ENCODE data around the gene ANKIB1.

The ANKIB1 gene

DNA sequence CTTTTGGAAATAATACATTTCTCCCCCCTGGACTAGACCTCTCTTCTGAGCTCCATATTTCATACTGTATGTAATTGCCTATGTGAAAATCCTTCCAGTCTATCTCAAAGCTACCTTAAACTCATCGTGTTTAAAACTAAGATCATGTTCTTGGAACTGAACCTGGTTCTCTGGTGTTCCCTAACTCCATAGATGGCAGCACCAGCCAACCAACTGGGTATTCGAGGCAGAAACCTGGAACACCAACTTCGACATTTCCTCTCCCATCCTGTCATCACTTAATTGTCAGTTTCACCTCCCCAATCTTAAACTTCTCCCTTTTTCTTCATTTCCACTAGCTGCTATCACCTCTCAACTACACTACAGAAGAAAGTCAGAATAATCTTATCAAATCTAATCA, 87.0 kb downstream of the ANKIB1 start:
- TF ChIP-seq GATA2 (IDR thresholded peaks at IDR 0.05; ENCODE audit: low read depth, low read length) (no peak), GATA3 (IDR thresholded peaks at IDR 0.05; ENCODE audit: low read depth, low read length) (no peak)

DNA sequence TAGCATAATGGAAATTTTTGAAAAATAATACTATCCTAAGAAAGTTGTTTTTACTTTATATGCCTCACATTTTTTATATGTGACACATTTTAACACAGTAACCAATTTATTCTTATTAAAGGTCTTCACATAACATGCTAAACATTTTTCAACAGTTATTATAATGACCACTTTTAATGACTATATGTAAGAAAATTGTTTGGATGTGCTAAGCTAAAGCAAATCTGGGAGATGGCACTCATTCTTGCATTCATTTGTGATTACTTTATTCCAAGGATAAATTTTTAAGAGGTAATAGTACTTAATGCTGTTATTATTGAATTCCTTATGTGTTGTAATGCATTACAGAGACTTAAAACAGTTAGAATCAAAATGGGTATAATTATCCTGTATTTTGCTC, 88.1 kb downstream of the ANKIB1 start:
- TF ChIP-seq GATA3 (IDR thresholded peaks at IDR 0.05; ENCODE audit: low read depth, low read length), result no peak
- TF ChIP-seq GATA2 (IDR thresholded peaks at IDR 0.05; ENCODE audit: low read depth, low read length), result no peak

DNA sequence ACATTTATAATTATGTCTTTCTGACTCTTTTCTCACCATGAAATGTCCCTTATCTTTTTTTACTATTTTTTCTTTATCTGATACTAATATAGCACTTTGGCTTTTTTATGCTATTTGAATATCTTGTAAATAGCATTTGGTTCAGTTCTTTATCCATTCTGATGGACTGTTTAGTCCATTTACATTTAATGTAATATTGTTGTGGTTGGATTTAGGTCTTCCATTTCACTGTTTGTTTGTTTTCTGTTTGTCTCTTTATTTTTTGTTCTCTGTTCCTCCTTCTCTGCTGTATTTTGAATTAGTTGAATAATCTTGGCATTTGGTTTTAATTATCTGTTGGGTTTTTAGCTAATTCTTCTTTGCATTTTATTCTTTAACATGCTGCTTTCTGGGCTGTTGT, 89.8 kb downstream of the ANKIB1 start:
- TF ChIP-seq GATA3 (IDR thresholded peaks at IDR 0.05; ENCODE audit: low read depth, low read length) (no peak), GATA2 (IDR thresholded peaks at IDR 0.05; ENCODE audit: low read depth, low read length) (no peak)

DNA sequence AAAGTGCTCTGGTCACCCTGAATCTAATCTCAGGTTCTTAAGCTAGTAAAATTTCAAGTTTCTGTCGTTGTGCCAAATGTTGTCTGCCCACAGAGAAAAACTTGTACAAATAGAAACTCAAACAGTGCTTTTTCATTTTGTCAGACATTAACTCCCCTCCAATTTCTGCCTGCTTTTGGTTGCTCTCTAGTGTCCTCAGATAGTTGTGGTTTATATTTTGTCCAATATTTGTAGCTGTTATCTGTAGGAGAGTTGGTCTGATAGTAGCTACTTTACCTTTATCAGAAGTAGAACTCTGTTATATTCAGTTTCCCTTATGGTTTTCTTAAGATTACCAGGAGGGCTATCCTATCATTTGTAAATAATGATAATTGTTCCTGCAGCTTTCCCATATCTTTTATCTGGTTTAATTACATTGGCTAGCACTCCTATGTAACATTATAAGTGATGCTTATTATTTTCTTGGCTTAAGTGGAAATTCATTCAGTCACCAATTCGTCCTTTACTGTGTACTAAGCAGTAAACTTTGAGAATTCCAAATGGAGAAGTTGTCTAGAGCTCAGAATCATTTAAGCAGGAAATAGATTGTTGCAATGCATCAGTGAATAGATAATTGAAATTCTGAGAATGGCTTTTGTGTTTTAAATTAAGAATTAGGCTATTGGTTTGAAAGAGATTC, 91.0 kb downstream of the ANKIB1 start:
- TF ChIP-seq GATA2 (IDR thresholded peaks at IDR 0.05; ENCODE audit: low read depth, low read length), result no peak
- no peak for TF ChIP-seq GATA3 (IDR thresholded peaks at IDR 0.05; ENCODE audit: low read depth, low read length)

DNA sequence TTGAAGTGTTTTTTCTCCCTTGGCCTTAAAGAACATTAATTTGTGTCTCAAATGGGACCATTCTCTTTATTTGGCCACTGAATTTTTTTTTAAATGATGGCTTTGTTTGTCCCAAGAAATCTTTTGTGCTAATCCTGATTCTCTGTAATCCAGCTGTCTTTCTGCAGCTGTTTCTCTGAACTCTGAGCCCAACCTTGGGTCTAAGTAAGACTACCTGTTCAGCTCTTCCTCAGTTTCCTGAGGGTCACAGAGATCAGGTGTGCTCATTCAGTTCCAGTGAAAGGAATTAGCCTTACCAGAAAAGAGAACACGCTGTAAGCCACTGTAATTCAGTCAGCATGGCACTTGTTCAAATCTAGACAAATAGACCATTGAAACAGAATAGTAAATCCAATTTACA, 94.2 kb downstream of the ANKIB1 start:
- no peak for TF ChIP-seq GATA2 (IDR thresholded peaks at IDR 0.05; ENCODE audit: low read depth, low read length)
- TF ChIP-seq GATA3 (IDR thresholded peaks at IDR 0.05; ENCODE audit: low read depth, low read length), result no peak

DNA sequence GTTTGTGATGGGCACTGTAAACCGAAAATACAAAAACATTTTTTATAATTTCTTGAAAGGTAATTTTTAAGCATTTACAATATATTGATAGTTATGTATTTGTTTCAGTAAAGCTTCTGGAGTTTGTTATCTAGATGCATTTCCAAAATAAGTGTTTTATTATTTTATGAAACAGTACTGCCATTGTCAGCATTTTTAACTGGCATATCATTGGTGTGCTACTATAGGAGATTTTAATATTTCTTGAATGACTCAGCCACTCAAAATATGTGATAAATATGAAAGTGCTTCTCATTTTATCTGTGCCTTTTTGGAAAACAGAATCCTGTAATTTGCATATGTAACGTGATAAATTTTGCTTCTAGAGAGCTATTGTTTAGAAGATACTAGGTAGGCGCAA, 97.9 kb downstream of the ANKIB1 start:
- TF ChIP-seq GATA2 (IDR thresholded peaks at IDR 0.05; ENCODE audit: low read depth, low read length) (no peak), GATA3 (IDR thresholded peaks at IDR 0.05; ENCODE audit: low read depth, low read length) (no peak)

DNA sequence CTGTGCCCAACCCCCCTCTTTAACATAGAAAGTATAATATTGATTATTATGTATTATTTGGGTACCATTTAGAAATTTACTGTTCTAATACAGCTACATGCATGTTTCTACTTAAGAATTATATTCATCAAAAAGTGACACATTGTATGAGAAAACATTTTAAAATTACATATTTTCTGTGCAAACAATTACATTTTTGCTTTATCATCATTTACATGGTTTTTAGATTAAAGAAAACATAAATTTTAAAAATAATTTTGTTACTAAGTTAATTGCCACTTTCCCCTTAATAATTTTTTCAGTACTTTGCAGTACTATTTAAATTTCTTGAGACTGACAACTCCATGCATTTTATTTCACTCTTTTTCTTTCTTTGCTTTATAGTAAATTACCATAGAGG, 106.2 kb downstream of the ANKIB1 start:
- TF ChIP-seq GATA2 (IDR thresholded peaks at IDR 0.05; ENCODE audit: low read depth, low read length) (no peak), GATA3 (IDR thresholded peaks at IDR 0.05; ENCODE audit: low read depth, low read length) (no peak)

DNA sequence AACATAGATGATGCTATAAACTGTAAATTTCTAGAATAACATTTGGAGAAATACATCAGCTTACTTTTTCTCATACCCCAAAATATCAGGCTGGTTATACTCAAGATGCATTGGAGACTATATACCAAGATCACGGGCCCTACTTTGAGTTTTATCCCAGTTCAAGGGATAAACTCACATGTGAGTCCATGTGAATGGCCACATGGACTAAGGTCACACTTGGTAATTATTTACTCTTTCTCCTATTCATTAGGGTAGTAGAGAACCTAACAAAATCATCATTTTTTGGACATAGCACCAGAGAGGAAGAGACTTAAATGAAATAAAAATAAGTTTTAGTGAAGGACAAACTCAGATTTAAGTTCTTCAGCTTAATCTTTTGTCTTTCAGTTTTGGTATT, 108.4 kb downstream of the ANKIB1 start:
- TF ChIP-seq GATA2 (IDR thresholded peaks at IDR 0.05; ENCODE audit: low read depth, low read length), result no peak
- TF ChIP-seq GATA3 (IDR thresholded peaks at IDR 0.05; ENCODE audit: low read depth, low read length), result no peak

DNA sequence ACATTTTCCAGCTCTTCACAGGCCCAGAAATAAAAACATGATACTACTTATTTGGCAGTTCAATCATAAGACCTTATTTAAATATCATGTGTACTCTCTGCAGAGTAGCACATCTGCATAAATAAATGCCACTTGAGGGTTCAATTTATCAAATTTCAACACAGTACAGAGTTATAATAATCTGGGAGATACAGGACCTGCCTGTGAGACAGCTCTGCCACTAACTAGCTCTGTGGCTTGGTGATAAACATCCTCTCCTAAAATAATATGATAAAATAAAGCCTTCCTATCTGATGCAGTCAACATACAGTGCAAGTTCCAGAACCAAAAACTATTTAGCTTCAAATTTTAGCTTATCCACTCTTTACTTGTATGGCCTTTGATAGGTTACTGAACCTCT, 110.6 kb downstream of the ANKIB1 start:
- TF ChIP-seq GATA3 (IDR thresholded peaks at IDR 0.05; ENCODE audit: low read depth, low read length) (no peak), GATA2 (IDR thresholded peaks at IDR 0.05; ENCODE audit: low read depth, low read length) (no peak)

DNA sequence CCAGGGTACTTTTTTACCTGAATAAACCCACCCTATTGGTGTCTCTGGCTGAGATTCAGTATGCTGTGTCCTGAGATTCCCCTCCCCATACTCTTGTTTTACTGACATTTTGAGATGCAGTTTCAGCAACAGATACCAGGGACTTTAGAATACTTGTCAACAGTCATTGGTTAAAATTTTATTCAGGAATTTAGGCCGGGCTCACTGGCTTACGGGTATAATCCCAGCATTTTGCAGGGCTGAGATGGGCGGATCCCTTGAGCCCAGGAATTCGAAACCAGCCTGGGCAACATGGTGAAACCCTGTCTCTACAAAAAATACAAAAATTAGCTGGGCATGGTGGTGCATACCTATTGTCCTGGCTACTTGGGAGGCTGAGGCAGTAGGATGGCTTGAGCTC, 111.5 kb downstream of the ANKIB1 start:
- no peak for TF ChIP-seq GATA3 (IDR thresholded peaks at IDR 0.05; ENCODE audit: low read depth, low read length)
- TF ChIP-seq GATA2 (IDR thresholded peaks at IDR 0.05; ENCODE audit: low read depth, low read length), result no peak

DNA sequence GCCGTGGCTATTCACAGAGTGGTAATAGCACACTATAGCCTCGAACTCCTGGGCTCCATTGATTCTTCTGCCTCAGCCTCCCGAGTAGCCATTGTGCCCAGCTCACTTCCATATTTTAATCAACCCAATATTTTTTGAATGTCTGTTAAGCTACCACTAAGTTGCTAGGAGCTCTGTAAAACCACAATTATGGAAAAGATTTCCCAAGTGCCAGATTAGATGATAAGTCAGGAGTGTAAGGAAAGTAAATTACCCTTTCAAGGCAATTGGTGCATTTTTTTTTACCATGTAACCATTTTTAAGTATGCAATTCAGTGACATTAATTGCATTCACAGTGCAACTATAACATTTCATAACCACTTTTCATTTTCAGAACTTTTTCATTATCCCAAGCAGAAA, 114.0 kb downstream of the ANKIB1 start:
- TF ChIP-seq GATA2 (IDR thresholded peaks at IDR 0.05; ENCODE audit: low read depth, low read length) (no peak), GATA3 (IDR thresholded peaks at IDR 0.05; ENCODE audit: low read depth, low read length) (no peak)

DNA sequence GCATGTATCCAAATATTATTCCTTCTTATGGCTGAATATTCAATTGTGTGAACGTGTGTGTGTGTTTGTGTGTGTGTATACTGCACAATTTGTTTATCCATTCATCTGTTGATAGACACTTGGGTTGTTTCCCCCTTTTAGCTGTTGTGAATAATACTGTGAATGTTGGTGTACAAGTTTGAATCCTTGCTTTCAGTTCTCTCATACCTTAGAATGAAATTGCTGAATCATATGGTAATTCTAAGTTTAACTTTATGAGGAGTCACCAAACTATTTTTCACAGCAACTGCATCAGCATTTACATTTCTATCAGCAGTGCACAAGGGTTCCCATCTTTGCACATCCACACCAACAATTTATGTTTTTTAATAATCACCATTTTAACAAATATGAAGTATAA, 114.6 kb downstream of the ANKIB1 start:
- TF ChIP-seq GATA2 (IDR thresholded peaks at IDR 0.05; ENCODE audit: low read depth, low read length) (no peak), GATA3 (IDR thresholded peaks at IDR 0.05; ENCODE audit: low read depth, low read length) (no peak)

DNA sequence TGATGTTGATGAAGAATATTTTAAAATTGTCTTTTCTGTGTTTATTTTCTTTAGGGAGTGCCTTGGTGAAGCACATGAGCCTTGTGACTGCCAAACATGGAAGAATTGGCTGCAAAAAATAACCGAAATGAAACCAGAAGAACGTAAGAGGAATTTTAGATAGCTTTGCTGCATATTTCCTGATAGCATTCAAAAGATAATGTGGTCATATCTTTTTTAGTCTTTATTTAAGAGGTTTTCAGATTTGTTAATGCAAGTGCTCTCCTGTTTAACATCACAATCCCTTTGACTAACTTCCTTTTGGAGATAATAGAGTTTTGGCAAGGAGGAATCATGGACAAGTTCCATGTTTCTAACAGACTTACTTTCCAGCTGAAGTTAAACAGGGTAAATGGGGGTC, 116.4 kb downstream of the ANKIB1 start:
- TF ChIP-seq GATA2 (IDR thresholded peaks at IDR 0.05; ENCODE audit: low read depth, low read length) (no peak), GATA3 (IDR thresholded peaks at IDR 0.05; ENCODE audit: low read depth, low read length) (no peak)

DNA sequence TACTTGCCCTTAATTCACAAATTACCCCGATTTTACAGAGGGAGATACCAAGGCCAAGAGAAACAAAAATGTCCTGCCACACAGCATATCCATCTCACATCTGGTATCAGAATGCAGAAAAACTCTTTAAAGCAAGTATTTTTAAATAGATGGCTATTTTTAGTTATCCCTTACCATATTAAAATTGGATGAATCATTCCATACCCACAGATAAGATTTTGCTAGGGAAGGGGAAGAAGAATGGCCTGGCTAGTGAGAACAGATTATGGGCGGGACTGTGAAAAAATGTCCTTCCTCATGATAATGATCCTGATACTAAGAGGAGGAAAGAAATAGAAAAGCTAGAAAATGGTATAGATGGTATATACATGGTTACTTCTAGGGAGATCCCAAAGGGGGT, 121.0 kb downstream of the ANKIB1 start:
- TF ChIP-seq GATA2 (IDR thresholded peaks at IDR 0.05; ENCODE audit: low read depth, low read length) (no peak), GATA3 (IDR thresholded peaks at IDR 0.05; ENCODE audit: low read depth, low read length) (no peak)

DNA sequence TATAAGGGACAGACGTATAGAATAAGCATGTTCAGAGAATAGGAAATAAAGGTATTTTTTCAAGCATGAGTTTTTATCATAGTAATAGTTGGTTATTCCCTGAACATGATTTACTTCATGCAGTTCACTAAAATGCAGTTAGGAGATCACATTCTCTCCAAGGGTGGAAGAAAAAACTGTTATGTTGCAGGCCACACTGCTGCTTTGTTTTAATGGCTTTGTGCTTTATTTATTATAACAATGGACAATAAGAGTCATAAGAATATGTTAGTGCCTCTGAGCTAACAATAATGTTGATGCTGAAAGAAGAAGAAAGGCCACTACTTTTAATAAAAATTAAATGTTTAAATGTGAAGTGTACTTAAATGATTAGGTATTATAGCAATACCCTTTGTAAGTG, 123.0 kb downstream of the ANKIB1 start:
- no peak for TF ChIP-seq GATA3 (IDR thresholded peaks at IDR 0.05; ENCODE audit: low read depth, low read length)
- TF ChIP-seq GATA2 (IDR thresholded peaks at IDR 0.05; ENCODE audit: low read depth, low read length), result no peak

DNA sequence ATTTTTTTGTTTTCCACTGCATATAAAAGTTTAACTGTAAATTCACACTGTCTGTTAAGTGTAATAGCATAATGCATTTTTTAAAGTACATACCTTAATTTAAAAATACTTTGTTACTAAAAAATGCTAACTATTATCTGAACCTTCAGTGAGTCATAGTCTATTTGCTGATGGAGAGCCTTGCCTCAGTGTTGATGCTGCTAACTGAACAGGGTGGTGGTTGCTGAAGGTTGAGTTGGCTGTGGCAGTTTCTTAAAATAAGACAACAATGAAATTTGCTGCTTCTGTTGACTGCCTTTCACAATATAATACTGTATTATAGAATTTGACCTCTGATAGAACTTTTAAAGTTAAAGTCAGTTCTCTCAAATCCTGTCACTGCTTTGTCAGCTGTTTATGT, 129.2 kb downstream of the ANKIB1 start:
- TF ChIP-seq GATA2 (IDR thresholded peaks at IDR 0.05; ENCODE audit: low read depth, low read length) (no peak), GATA3 (IDR thresholded peaks at IDR 0.05; ENCODE audit: low read depth, low read length) (no peak)

Data from SH-SY5Y (cell line).